Lower leg skin (tissue), 4 donors: ENCODE measurements around the gene KIF17. TPM values are rescaled to one million over a fixed set of nuclear protein-coding genes. Genes with fewer than 3 reads are reported as not detected.

Experiments
- DNase-seq, 2 donors: peaks; one replicate each; pipeline ENCODE4 v3.0.0-alpha.2; 2019; ENCODE audit warnings: low spot score in 2 of 2
- H3K4me3 ChIP-seq: fragments of 200-600 bp; sonication (generic); 2 replicates; pipeline ENCODE4 v1.5.1; 2017; ENCODE audit warnings: mild to moderate bottlenecking, low read depth; ENCODE audit not compliant: poor library complexity, severe bottlenecking
- POLR2A ChIP-seq, 2 donors: fragments of 450-650 bp; IDR thresholded peaks; one replicate each; pipeline ENCODE4 v1.6.1; 2016 to 2017; ENCODE audit warnings: antibody characterized with exemption in 2 of 2, mild to moderate bottlenecking in 1 of 2, moderate library complexity in 1 of 2
- WGBS, 2 donors: methylation state at CpG; one replicate each; pipeline ENCODE4 v1.1.5; 2018; 5-methylcytosine and 5-hydroxymethylcytosine counted together
- intact Hi-C: fragments of 100-400 bp; cut with DNase I; formaldehyde crosslinking; loops from one replicate; pipeline ENCODE4 v1.15.0; 2023; ENCODE audit warnings: low total_unique reads
- total RNA-seq, 4 donors: library from RNA; depleted of rRNA; stranded (reverse); fragments of >200 nt; gene quantifications; one replicate each; pipeline ENCODE4 v1.1.0, GENCODE V29; 2016
- TF ChIP-seq, protein P1 (sequence below), 3 donors: fragments of 450-650 bp; IDR thresholded peaks; one replicate each; pipeline ENCODE4 v1.5.1; 2016; ENCODE audit warnings: antibody characterized with exemption in 3 of 3, mild to moderate bottlenecking in 3 of 3, moderate library complexity in 2 of 3

The KIF17 gene
- total RNA-seq, result 1 to 10 TPM in 3 of 4 donors, under 1 TPM in 1; 0.30 to 5.7 (median 2.2) TPM

DNA sequence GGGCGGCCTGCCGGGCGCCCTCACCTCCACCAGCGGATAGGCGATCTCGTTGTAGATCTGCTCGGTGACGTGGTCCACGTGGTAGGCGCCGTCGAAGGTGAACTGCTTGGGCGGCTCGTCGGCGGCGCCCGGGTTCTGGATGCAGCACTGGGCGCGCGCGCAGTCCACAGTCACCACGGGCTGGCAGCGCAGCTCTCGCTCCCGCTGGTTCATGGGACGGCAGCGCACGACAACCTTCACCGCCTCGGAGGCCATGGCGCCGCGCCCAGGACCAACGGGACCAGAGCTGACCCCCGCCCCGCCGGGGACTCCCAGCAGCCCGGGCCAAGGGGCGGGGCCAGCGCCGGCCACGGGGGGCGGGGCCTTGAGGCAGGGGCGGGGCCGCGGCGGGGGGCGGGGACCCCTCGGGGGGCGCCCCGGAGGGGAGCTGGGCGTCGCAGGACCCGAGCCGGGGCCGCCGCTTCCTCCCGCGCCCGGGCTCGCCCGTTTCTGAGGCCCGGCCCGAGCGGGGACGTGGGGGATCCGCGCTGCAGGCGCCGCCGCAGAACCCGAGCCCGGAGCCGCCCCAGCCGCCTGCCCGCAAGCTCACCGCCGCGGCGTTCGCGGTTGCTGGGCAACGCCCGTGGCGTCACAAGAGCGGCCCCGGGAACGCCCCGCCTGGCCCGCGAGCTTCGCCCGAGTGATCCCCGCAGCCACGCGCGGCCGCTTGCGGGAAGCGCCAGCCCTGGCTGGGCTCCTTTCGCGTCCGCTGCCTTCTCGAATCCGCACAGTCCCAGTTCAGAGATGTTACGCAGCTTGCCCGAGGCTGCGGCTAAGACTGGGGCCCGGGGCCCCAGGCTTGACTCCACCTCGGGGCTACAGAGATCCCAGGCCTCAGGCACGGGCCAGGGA is at the start of gene KIF17:
KIF17 (minus strand) TSS at position 556 of the 891 bp plus-strand sequence; CDS start at position 255, 301 bp downstream.
- peak; percentile 47 to 92 for DNase-seq
- TF ChIP-seq, protein P1, sequence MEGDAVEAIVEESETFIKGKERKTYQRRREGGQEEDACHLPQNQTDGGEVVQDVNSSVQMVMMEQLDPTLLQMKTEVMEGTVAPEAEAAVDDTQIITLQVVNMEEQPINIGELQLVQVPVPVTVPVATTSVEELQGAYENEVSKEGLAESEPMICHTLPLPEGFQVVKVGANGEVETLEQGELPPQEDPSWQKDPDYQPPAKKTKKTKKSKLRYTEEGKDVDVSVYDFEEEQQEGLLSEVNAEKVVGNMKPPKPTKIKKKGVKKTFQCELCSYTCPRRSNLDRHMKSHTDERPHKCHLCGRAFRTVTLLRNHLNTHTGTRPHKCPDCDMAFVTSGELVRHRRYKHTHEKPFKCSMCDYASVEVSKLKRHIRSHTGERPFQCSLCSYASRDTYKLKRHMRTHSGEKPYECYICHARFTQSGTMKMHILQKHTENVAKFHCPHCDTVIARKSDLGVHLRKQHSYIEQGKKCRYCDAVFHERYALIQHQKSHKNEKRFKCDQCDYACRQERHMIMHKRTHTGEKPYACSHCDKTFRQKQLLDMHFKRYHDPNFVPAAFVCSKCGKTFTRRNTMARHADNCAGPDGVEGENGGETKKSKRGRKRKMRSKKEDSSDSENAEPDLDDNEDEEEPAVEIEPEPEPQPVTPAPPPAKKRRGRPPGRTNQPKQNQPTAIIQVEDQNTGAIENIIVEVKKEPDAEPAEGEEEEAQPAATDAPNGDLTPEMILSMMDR (IDR thresholded peaks at IDR 0.05), result no peak
- no peak for TF ChIP-seq POLR2A (IDR thresholded peaks at IDR 0.05)
- 0 to 1% methylated on average over 24 to 47 of the region's 112 CpGs for WGBS, 2 donors
- intact Hi-C loops, result no loop called here
- H3K4me3 ChIP-seq, result peak within 1 kb of the TSS; percentile 22

DNA sequence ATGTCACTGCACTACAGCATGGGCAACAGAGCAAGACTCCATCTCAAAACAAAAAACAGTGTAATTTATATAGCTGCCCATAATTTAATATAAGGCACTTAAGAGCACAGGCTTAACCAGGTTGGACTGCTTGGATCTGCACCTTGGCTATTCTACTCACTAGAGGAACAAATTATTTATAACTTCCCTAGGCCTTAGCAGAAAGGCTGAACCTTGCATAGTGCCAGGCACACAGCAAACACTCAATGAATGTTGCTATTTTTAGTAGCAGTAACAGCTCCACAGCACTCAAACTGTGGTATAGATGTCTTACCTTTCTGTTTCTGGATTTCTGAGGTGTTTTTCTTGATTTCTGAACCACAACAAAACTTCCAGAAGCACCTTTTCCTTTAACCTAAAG is 49.5 kb upstream of the KIF17 start:
- H3K4me3 ChIP-seq, result no peak overlapping the region
- TF ChIP-seq POLR2A (IDR thresholded peaks at IDR 0.05), result no peak
- TF ChIP-seq, protein P1 (IDR thresholded peaks at IDR 0.05), result no peak

DNA sequence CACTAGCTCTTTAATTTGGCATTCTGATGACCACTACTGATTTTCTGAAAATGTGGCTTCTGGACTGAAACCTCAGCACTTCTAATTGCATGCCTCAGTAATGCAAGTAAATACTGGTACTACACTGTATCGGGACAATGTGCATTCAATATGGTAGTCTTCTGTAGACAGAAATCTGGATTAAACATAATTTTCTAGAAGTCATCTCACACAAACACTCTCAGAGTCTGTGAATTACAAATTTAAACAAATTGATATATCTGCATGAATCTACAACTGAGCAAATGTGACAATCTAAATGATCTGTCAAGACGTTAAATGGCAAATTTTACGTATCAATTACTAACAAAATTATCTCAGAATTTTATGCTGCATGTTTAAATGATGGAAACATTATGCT is 45.6 kb upstream of the KIF17 start:
- intact Hi-C loops, result no loop called here
- DNase-seq, result no peak
- WGBS, 2 donors, result 89 to 92% methylated on average over 3 of the region's 3 CpGs
- H3K4me3 ChIP-seq, result no peak overlapping the region
- TF ChIP-seq, protein P1 (IDR thresholded peaks at IDR 0.05), result no peak
- TF ChIP-seq POLR2A (IDR thresholded peaks at IDR 0.05), result no peak

More for the DNA sequence above, 49.5 kb upstream of the KIF17 start:
- DNase-seq, result no peak
- intact Hi-C loops, result no loop called here

DNA sequence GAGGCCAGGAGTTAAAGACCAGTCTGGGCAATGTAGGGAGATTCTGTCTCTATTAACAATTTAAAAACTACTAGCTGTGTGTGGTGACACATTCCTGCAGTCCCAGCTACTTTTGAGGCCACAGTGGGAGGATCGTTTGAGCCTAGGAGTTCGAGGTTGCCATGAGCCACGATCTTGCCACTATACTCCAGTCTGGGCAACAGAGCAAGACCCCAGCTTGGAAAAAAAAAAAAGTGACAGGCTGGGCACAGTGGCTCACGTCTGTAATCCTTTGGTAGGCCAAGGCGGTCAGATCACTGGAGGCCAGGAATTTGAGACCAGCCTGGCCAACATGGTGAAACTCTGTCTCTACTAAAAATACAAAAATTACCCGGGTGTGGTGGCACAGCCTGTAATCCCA is 42.5 kb upstream of the KIF17 start:
- WGBS, 2 donors, result 90 to 94% methylated on average over 6 of the region's 6 CpGs
- no peak overlapping the region for H3K4me3 ChIP-seq
- DNase-seq, result no peak
- TF ChIP-seq, protein P1 (IDR thresholded peaks at IDR 0.05), result no peak
- TF ChIP-seq POLR2A (IDR thresholded peaks at IDR 0.05), result no peak
- intact Hi-C loops, result no loop called here

DNA sequence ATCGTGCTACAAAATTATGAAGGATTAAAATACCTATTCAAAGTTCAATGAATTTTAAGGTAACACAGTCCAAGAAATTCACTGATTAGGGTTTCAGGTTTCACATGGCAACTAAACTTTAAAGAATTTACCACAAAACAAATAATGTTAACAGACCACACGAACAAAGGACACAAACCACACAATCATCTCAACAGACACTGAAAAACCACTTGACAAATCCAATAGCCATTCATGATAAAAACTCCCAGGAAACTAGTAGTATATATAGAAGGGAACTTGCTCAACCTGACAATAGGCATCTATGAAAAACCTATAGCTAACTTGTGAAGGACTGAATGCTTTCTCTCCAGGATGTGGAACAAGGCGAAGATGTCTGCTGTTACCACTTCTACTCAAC is 35.8 kb upstream of the KIF17 start:
- TF ChIP-seq, protein P1 (IDR thresholded peaks at IDR 0.05), result no peak
- no peak for TF ChIP-seq POLR2A (IDR thresholded peaks at IDR 0.05)
- no peak overlapping the region for H3K4me3 ChIP-seq
- intact Hi-C loops, result no loop called here
- WGBS, 2 donors, result 91 to 96% methylated on average over 3 of the region's 3 CpGs
- no peak for DNase-seq
